Measurements from ENCODE around the gene MAP4K5. TPM values are rescaled to one million over a fixed set of nuclear protein-coding genes. Genes with fewer than 3 reads are reported as not detected.

Gene MAP4K5
- total and polyA plus RNA-seq, 2 of the 4 experiments (the other 2 are of a cell fraction): 33.1 to 46.1 TPM

DNA sequence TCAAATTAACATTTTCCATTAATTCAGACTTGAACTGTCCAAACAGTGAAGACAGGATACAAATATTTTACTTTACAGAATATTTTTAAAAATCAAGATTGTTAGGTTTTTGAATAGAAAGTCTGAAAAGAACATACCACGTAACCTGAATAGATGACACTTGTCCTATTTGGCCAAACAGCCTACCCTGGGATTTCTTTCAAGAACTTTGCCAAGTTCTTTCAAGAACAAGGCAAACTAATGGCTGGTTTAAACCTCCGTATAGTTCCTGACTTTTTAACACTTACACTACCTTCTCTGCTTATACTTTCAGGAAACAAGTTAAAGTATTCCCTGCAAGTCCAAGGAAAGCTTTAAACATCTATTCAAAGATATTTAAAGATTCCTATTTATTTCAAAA is 35.0 kb downstream of the MAP4K5 start:
- in situ Hi-C loops (cut with MboI; ENCODE audit: low sequenced_read_pairs): no loop called here

More for the DNA sequence above, 35.0 kb downstream of the MAP4K5 start:
- peaks cover 28 to 38% of the 10 kb centered on the region in 2 experiments for H3K79me1 ChIP-seq (ENCODE audit: low read depth in 1 of 2, low read length in 2 of 2)
- no peak overlapping the region for H3K4me3 ChIP-seq (ENCODE audit: insufficient read depth, low read depth, low read length)
- ChIA-PET CTCF (no interaction called here), POLR2A (ENCODE audit: unreplicated experiment) (no interaction called here)
- no peak overlapping the region for H2BK5ac ChIP-seq (ENCODE audit: low read depth, low read length, poor library complexity, severe bottlenecking)
- H3K4me1 ChIP-seq (ENCODE audit: control insufficient read depth, insufficient read depth, low read length): no peaks in the 10 kb centered on the region; the same call in 1 of the 2 replicates
- intact Hi-C loops (cut with micrococcal nuclease): no loop called here
- TF ChIP-seq, protein P1, sequence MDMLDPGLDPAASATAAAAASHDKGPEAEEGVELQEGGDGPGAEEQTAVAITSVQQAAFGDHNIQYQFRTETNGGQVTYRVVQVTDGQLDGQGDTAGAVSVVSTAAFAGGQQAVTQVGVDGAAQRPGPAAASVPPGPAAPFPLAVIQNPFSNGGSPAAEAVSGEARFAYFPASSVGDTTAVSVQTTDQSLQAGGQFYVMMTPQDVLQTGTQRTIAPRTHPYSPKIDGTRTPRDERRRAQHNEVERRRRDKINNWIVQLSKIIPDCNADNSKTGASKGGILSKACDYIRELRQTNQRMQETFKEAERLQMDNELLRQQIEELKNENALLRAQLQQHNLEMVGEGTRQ (IDR thresholded peaks at IDR 0.05; ENCODE audit: low read depth, low read length): no peak
- TF ChIP-seq MAFK (IDR thresholded peaks at IDR 0.05; ENCODE audit: low read depth, low read length) (no peak), SMC3 (IDR thresholded peaks at IDR 0.05; ENCODE audit: low read depth, low read length) (no peak), CHD1 (IDR thresholded peaks at IDR 0.05; ENCODE audit: low read depth, low read length) (no peak), RAD21 (IDR thresholded peaks at IDR 0.05; ENCODE audit: low read length) (no peak), BHLHE40 (IDR thresholded peaks at IDR 0.05; ENCODE audit: low read depth, low read length) (no peak), FOS (IDR thresholded peaks at IDR 0.05; ENCODE audit: low read depth, low read length) (no peak), RFX5 (IDR thresholded peaks at IDR 0.05; ENCODE audit: low read depth, low read length) (no peak), RCOR1 (IDR thresholded peaks at IDR 0.05; ENCODE audit: insufficient replicate concordance, low read length) (no peak), POLR2A (IDR thresholded peaks at IDR 0.05; ENCODE audit: low read depth, low read length) (no peak), MXI1 (IDR thresholded peaks at IDR 0.05; ENCODE audit: borderline replicate concordance, low read depth, low read length) (no peak), MAZ (IDR thresholded peaks at IDR 0.05; ENCODE audit: borderline replicate concordance, low read depth, low read length) (no peak), CEBPB (IDR thresholded peaks at IDR 0.05; ENCODE audit: low read depth, low read length) (no peak), NFE2L2 (IDR thresholded peaks at IDR 0.05; ENCODE audit: low read depth, low read length) (no peak)
- TF ChIP-seq, protein P2, sequence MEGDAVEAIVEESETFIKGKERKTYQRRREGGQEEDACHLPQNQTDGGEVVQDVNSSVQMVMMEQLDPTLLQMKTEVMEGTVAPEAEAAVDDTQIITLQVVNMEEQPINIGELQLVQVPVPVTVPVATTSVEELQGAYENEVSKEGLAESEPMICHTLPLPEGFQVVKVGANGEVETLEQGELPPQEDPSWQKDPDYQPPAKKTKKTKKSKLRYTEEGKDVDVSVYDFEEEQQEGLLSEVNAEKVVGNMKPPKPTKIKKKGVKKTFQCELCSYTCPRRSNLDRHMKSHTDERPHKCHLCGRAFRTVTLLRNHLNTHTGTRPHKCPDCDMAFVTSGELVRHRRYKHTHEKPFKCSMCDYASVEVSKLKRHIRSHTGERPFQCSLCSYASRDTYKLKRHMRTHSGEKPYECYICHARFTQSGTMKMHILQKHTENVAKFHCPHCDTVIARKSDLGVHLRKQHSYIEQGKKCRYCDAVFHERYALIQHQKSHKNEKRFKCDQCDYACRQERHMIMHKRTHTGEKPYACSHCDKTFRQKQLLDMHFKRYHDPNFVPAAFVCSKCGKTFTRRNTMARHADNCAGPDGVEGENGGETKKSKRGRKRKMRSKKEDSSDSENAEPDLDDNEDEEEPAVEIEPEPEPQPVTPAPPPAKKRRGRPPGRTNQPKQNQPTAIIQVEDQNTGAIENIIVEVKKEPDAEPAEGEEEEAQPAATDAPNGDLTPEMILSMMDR (conservative IDR thresholded peaks at IDR 0.05; ENCODE audit: low read depth, low read length): no peak
- TF ChIP-seq, protein P3, sequence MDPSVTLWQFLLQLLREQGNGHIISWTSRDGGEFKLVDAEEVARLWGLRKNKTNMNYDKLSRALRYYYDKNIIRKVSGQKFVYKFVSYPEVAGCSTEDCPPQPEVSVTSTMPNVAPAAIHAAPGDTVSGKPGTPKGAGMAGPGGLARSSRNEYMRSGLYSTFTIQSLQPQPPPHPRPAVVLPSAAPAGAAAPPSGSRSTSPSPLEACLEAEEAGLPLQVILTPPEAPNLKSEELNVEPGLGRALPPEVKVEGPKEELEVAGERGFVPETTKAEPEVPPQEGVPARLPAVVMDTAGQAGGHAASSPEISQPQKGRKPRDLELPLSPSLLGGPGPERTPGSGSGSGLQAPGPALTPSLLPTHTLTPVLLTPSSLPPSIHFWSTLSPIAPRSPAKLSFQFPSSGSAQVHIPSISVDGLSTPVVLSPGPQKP (IDR thresholded peaks at IDR 0.05; ENCODE audit: borderline replicate concordance, low read depth, low read length): no peak
- H4K20me1 ChIP-seq (ENCODE audit: insufficient read depth, low read length): peaks cover 17% of the 10 kb centered on the region; the same call in 1 of the 2 replicates
- H3K14ac ChIP-seq (replicated peaks; ENCODE audit: low read depth, low read length): no peak overlapping the region
- H3K27me3 ChIP-seq (ENCODE audit: control insufficient read depth, insufficient read depth, low read length): no peaks in the 10 kb centered on the region
- dilution Hi-C loops (cut with HindIII; ENCODE audit: low sequenced_read_pairs, unreplicated experiment): no loop called here
- no peak overlapping the region for H3K4me2 ChIP-seq (ENCODE audit: low read depth, low read length)
- BruUV-seq (replicated peaks): no TSS peak
- no peak overlapping the region for H2BK120ac ChIP-seq (ENCODE audit: low read depth, low read length)
- no peak overlapping the region for H3K18ac ChIP-seq (ENCODE audit: low read depth, low read length)
- no peak overlapping the region for H3K4ac ChIP-seq (ENCODE audit: low read depth, low read length)
- no peak overlapping the region for H3K9ac ChIP-seq (ENCODE audit: low read depth, low read length)
- DNase-seq (no peak), ATAC-seq (ENCODE audit: low read depth) (no peak)
- 100% methylated on average over 1 of the region's 2 CpGs; no CpG with 5 or more reads in 1 of the 2 experiments for WGBS, 2 experiments (ENCODE audit: extremely low coverage in 2 of 2, insufficient read length in 1 of 2)
- no peak overlapping the region for H2AFZ ChIP-seq (replicated peaks; ENCODE audit: low read length, poor library complexity)
- H2AK5ac ChIP-seq (ENCODE audit: low read depth, low read length): no peak overlapping the region
- H2AK9ac ChIP-seq (replicated peaks; ENCODE audit: low read depth, low read length, poor library complexity): no peak overlapping the region
- H3K9me3 ChIP-seq (ENCODE audit: control insufficient read depth, insufficient read depth, low read length): no peaks in the 10 kb centered on the region
- no peak overlapping the region for H3K23ac ChIP-seq (ENCODE audit: low read depth, low read length)
- no peak overlapping the region for H2BK15ac ChIP-seq (ENCODE audit: low read depth, low read length)
- H2BK20ac ChIP-seq (ENCODE audit: low read depth, low read length): no peak overlapping the region
- H4K91ac ChIP-seq (ENCODE audit: insufficient read depth, low read depth, low read length): no peak overlapping the region
- no peak overlapping the region for H3K27ac ChIP-seq (ENCODE audit: insufficient read depth, low read length)
- H3K9me1 ChIP-seq (ENCODE audit: insufficient read depth, low read length): peaks cover 3% of the 10 kb centered on the region; the same call in 1 of the 2 replicates
- no peak overlapping the region for H4K8ac ChIP-seq (ENCODE audit: low read depth in 2 of 2, low read length in 2 of 2)
- H3K56ac ChIP-seq (ENCODE audit: extremely low read depth, insufficient read depth, low read length): no peak overlapping the region
- H4K5ac ChIP-seq (ENCODE audit: low read depth, low read length): no peak overlapping the region
- H3K36me3 ChIP-seq (ENCODE audit: control insufficient read depth, insufficient read depth, low read length): peaks cover 5% of the 10 kb centered on the region

All from IMR-90 (cell line).